Neural crest cell (in vitro differentiated cells): ENCODE data around the gene HOXA10. TPM values are rescaled to one million over a fixed set of nuclear protein-coding genes. Genes with fewer than 3 reads are reported as not detected.

Experiments used
- DNase-seq: peaks from one replicate; pipeline ENCODE4 v3.0.0; 2021; ENCODE audit warnings: low read depth, mixed read lengths, low spot score
- H3K27ac Mint-ChIP-seq: one replicate; pipeline ENCODE4 v1.8.0; 2021; ENCODE audit warnings: mild to moderate bottlenecking, mixed read lengths; ENCODE audit not compliant: unreplicated experiment
- H3K27me3 Mint-ChIP-seq: 2 replicates; pipeline ENCODE4 v1.8.0; 2021; ENCODE audit warnings: low read depth, mild to moderate bottlenecking, mixed read lengths
- H3K36me3 Mint-ChIP-seq: 2 replicates; pipeline ENCODE4 v1.8.0; 2021; ENCODE audit warnings: low read depth, mild to moderate bottlenecking, mixed read lengths
- H3K4me1 Mint-ChIP-seq: 2 replicates; pipeline ENCODE4 v1.8.0; 2021; ENCODE audit warnings: mixed read lengths
- H3K4me3 Mint-ChIP-seq: one replicate; pipeline ENCODE4 v1.8.0; 2021; ENCODE audit warnings: mild to moderate bottlenecking, mixed read lengths
- H3K9me3 Mint-ChIP-seq: 2 replicates; pipeline ENCODE4 v1.8.0; 2021; ENCODE audit warnings: mixed read lengths
- total RNA-seq: library from RNA; stranded (reverse); gene quantifications from 2 replicates; pipeline ENCODE4 v1.2.1, GENCODE V29; 2021
- TF ChIP-seq, protein P1 (sequence below): fragments of 200-600 bp; sonication (generic); conservative IDR thresholded peaks from 2 replicates; pipeline ENCODE4 v1.5.0; 2021; ENCODE audit warnings: antibody characterized with exemption, mild to moderate bottlenecking

HOXA10 gene
- total RNA-seq, 1 donor from 2014 or later, result 0.35 TPM

DNA sequence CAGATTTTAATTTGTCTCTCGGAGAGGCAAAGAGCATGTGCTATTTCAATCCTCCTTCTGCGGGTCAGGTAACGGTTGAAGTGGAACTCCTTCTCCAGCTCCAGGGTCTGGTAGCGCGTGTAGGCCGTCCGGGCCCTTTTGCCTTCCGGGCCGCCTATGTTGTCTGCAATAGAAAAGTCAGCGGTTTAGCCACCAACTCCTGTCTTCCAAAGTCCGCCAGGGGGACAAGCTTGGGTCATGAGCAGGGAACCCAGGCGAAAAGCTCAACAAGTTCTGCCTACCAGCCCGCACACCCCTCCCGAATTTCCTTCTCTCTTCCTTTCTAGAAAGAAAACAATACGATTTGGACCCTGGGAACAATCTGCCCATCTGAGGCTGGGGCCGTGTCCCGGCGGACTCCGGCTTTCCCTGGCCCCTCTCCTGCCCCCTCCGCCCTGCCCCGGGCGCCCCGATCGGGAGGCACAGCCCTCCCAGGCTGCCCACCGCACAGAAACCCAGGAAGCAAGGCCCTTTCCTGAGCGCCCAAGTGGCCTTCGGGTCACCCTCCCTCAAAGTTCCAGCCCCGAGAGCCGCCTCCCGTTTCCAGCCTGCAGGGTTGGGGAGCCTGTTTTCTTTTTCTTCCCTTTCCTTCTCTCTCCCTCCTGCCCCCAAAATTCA is 32.1 kb downstream of the HOXA10 start:
- H3K4me3 Mint-ChIP-seq, result peak overlapping the region; percentile 86
- peak overlapping the region; percentile 76 for H3K27ac Mint-ChIP-seq
- TF ChIP-seq, protein P1, sequence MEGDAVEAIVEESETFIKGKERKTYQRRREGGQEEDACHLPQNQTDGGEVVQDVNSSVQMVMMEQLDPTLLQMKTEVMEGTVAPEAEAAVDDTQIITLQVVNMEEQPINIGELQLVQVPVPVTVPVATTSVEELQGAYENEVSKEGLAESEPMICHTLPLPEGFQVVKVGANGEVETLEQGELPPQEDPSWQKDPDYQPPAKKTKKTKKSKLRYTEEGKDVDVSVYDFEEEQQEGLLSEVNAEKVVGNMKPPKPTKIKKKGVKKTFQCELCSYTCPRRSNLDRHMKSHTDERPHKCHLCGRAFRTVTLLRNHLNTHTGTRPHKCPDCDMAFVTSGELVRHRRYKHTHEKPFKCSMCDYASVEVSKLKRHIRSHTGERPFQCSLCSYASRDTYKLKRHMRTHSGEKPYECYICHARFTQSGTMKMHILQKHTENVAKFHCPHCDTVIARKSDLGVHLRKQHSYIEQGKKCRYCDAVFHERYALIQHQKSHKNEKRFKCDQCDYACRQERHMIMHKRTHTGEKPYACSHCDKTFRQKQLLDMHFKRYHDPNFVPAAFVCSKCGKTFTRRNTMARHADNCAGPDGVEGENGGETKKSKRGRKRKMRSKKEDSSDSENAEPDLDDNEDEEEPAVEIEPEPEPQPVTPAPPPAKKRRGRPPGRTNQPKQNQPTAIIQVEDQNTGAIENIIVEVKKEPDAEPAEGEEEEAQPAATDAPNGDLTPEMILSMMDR, result peak; percentile 40
- DNase-seq, result no peak
- H3K27me3 Mint-ChIP-seq, result peaks cover 100% of the 10 kb centered on the region
- H3K9me3 Mint-ChIP-seq, result peaks cover 4% of the 10 kb centered on the region
- peaks cover 32% of the 10 kb centered on the region for H3K4me1 Mint-ChIP-seq
- H3K36me3 Mint-ChIP-seq, result peaks cover 3% of the 10 kb centered on the region

DNA sequence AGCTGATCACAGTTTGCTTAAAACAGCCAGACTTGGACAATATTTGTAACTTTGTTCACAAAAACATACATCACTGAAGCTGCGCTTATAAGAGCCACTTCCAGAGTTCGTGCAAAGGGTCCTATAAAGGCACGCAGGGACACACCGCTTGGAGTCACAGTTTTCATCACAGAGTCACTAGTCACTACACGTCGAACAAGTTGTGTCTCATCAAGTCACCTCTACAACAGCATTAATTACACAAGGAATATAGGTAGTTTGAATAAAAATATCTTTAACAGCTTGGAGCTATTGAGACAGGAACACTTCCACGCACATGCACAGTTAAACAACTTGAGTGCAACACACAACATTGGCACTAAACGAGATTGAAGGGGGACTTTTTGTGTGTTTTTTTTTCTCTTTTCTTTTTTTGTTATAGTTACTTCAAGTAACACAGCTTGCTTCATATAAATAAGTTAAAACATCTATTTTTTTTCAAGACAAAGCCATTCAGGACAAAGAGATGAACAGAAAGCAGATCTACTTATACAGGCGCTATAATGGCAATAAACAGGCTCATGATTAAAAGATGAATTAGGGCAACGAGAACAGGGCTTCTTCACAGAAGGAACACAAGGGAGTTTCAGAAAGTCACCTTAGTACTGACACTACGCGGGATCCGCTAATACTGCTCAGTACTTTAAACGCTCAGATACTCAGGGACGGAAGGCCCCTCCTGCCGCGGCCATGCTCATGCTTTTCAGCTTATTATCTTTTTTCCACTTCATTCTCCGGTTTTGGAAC is 32.8 kb downstream of the HOXA10 start:
- no peak for DNase-seq
- Mint-ChIP-seq H3K27ac (peak overlapping the region; percentile 76), H3K4me1 (peaks cover 28% of the 10 kb centered on the region), H3K36me3 (peaks cover 3% of the 10 kb centered on the region), H3K27me3 (peaks cover 100% of the 10 kb centered on the region), H3K4me3 (peak overlapping the region; percentile 81), H3K9me3 (peaks cover 2% of the 10 kb centered on the region)
- TF ChIP-seq, protein P1, result no peak

DNA sequence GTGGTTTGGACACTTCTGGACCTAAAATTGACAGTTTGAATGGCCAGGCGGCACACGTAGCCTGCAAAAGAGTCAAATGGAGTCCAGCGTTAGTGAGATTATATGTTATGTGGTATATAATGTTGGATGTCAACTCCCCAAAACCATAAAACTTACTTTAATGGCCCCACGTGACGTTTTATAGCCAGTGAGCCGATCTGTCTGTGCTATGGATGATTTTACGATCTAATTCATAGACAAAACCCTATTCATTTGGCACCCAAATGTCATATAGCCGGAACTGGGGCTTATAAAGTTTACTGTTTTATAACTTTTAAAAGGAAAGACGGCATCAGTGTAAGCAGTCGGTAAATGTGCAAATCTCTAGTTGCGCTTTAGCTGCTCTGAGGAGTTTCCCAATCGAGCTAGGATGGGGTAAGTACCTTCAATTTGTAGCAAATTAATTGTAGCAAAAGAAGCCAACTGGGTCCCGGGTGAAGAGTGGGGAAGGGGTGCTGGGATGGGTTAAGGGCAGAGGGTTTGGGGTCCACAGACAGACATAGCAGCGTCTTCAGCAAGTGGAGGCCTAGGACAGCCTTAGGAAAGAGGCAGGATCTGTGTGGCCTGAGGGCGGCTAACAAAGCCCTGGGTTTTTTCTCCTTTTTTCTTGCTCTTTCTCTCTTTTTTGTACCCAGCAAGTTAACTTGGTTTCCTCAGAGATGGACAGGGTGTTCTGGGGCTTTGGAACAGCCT is 33.8 kb downstream of the HOXA10 start:
- TF ChIP-seq, protein P1, result no peak
- Mint-ChIP-seq H3K36me3 (no peaks in the 10 kb centered on the region), H3K27me3 (peaks cover 100% of the 10 kb centered on the region), H3K27ac (peak overlapping the region; percentile 70), H3K9me3 (no peaks in the 10 kb centered on the region), H3K4me1 (peaks cover 28% of the 10 kb centered on the region), H3K4me3 (peak overlapping the region; percentile 81)
- no peak for DNase-seq

DNA sequence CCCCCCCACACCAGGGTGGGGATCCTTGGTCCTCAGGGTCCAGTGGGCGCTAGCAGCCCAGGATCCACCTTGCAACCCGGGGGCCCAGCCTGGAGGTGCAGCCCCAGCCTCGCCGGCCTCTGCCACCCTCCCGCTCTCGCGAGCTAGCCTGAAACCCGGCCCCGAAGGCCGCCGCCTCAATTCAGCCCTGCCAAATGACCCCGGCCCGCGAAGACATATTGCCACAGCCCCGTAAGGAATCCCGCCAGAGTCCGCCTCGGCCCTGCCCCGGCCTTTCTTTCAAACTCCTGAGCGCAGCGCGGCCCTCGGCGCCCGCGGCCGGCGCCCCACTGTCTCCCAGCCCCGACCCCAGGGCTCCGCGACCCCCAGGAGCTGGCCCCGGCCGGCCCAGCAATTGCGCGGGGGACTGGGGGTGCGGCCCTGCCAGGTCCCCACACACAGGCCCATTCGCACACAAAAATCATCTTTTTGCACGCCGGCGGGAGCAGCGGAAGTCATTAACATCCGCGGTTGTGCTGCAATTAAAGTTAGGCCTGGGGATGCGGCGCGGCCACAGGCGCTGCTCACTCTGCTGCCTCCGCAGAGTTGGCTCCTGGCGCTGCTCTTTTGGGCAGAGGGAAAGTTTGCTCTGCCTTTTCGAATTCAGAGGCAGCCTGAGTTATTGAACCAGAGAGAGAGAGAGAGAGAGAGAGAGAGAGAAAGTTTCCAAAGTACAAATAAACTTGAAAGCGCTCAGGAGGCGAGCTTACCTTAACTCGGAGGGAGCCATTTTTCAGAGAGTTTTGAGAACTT is 34.6 kb downstream of the HOXA10 start:
- Mint-ChIP-seq H3K27me3 (peaks cover 100% of the 10 kb centered on the region), H3K4me3 (peak overlapping the region; percentile 81), H3K36me3 (no peaks in the 10 kb centered on the region), H3K27ac (peak overlapping the region; percentile 64), H3K9me3 (no peaks in the 10 kb centered on the region), H3K4me1 (peaks cover 28% of the 10 kb centered on the region)
- TF ChIP-seq, protein P1, result no peak
- no peak for DNase-seq

DNA sequence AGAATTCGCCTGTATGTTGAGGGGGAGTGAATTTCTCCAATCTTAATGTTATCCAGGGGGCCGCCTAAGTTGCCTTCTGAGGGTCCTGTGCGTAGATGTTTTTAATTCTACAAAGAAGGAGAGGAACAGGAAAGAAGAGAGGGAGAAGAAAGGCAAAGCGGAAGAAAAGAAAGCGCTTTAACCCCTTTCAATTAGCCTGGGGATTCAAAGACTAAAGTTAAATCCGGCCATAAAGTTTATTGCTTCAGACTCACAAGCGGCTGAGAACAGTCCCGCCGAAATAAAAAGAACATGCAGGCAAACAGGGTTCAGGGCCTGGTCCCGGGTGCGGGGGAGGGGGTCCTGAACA is 35.2 kb downstream of the HOXA10 start:
- peaks cover under 1% of the 10 kb centered on the region for H3K36me3 Mint-ChIP-seq
- H3K4me1 Mint-ChIP-seq, result peaks cover 22% of the 10 kb centered on the region

More for the DNA sequence above, 35.2 kb downstream of the HOXA10 start:
- Mint-ChIP-seq H3K27me3 (peaks cover 100% of the 10 kb centered on the region), H3K4me3 (peak overlapping the region; percentile 81), H3K27ac (no peak overlapping the region), H3K9me3 (no peaks in the 10 kb centered on the region)
- DNase-seq, result no peak
- TF ChIP-seq, protein P1, result no peak
